ENCODE data around the gene STUM. TPM values are rescaled to one million over a fixed set of nuclear protein-coding genes. Genes with fewer than 3 reads are reported as not detected.

The STUM gene
- total RNA-seq, 1 experiment from 2014 or later = 0.03 TPM

DNA sequence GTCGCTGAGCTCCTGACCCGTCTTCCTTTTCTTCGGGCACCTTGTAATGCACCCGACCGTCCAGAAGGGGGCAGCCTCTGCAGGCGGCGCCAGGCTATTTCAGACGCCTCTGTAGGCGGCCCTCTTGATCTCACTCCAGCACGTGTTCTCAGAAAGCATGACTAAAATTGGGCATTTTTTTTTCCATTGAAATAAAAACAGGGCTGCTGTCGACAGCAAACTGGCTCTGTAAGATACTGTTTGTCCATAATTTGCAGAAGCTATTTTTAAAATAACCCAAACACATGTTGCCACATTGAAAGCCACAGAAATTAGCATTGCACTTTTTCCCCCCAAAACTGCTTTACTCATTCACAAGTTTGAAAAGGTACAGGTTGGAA lies 78.0 kb downstream of the STUM start:
- H3K36me3 ChIP-seq (ENCODE audit: control insufficient read depth, insufficient read depth, low read length) = no peaks in the 10 kb centered on the region
- H3K27me3 ChIP-seq (ENCODE audit: control insufficient read depth, insufficient read depth, low read length) = no peaks in the 10 kb centered on the region
- DNase-seq (ENCODE audit: low read depth, low spot score) = peak; percentile 28
- intact Hi-C loops (cut with micrococcal nuclease; ENCODE audit: unreplicated experiment) (no loop called here), in situ Hi-C loops (cut with HindIII; ENCODE audit: low pct_unique_long_range_greater_than_20kb, low sequenced_read_pairs) (no loop called here)
- no peaks in the 10 kb centered on the region for H3K9me3 ChIP-seq (ENCODE audit: control insufficient read depth, insufficient read depth, low read depth, low read length)
- no peak overlapping the region for H3K4me3 ChIP-seq (ENCODE audit: low read depth in 2 of 2, low read length in 2 of 2)
- ChIA-PET CTCF (interaction anchor here (0.5 to 1.2 kb wide), 12 partner anchors 9 to 746 kb away, joined by 3 to 5 read pairs (median 3); no protein-coding TSS in a partner anchor), POLR2A (no interaction called here)
- H3K4me1 ChIP-seq (ENCODE audit: control insufficient read depth, insufficient read depth, low read length) = no peaks in the 10 kb centered on the region
- H3K27ac ChIP-seq (ENCODE audit: low read length) = no peak overlapping the region
- TF ChIP-seq TCF7L2 (IDR thresholded peaks at IDR 0.05; ENCODE audit: low read depth, low read length) = peak; percentile 99
- TF ChIP-seq, protein P1, sequence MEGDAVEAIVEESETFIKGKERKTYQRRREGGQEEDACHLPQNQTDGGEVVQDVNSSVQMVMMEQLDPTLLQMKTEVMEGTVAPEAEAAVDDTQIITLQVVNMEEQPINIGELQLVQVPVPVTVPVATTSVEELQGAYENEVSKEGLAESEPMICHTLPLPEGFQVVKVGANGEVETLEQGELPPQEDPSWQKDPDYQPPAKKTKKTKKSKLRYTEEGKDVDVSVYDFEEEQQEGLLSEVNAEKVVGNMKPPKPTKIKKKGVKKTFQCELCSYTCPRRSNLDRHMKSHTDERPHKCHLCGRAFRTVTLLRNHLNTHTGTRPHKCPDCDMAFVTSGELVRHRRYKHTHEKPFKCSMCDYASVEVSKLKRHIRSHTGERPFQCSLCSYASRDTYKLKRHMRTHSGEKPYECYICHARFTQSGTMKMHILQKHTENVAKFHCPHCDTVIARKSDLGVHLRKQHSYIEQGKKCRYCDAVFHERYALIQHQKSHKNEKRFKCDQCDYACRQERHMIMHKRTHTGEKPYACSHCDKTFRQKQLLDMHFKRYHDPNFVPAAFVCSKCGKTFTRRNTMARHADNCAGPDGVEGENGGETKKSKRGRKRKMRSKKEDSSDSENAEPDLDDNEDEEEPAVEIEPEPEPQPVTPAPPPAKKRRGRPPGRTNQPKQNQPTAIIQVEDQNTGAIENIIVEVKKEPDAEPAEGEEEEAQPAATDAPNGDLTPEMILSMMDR (IDR thresholded peaks at IDR 0.05) = peak; percentile 99
- no peak for TF ChIP-seq POLR2AphosphoS5 (IDR thresholded peaks at IDR 0.05; ENCODE audit: low read depth, low read length)
- peak; percentile 92 for ATAC-seq
- BruUV-seq (replicated peaks) = no TSS peak

DNA sequence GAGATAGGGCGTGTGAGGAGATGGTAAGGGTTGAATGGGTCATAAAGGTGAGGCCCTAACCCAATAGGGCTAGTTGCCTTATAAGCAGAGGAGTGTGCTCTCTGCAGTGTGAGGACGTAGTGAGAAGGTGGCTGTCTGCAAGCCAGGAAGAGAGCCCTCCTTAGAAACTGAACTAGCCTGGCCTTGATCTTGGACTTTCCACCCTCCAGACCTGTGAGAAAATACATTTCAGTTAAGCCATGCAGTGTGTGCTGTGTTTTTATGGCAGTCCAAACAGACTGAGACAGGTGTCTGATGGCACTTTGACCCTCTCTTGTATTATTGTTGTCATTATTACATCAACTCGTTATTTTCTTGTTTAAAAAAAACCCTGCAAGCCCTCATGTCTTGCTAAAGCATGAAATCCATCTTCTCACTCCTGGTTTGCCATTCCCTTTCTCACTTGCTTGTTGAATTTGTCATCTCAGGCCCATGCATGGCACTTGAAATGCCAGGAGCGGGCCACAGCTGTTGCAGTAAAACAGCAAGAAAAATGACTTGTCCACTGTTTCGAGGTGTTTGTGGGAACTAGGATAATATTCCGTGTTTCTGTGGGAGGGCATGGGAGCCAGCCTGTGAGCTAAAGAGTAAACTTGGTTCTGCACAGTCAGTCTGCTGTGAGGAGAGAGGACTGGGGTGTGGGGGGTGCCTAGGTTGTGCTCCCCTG lies 78.6 kb downstream of the STUM start:
- in situ Hi-C loops (cut with HindIII; ENCODE audit: low pct_unique_long_range_greater_than_20kb, low sequenced_read_pairs) = no loop called here
- BruUV-seq (replicated peaks) = no TSS peak
- Histone ChIP-seq H3K36me3 (ENCODE audit: control insufficient read depth, insufficient read depth, low read length) (no peaks in the 10 kb centered on the region), H3K27ac (ENCODE audit: low read length) (no peak overlapping the region), H3K4me1 (ENCODE audit: control insufficient read depth, insufficient read depth, low read length) (no peaks in the 10 kb centered on the region), H3K4me3 (ENCODE audit: low read depth in 2 of 2, low read length in 2 of 2) (no peak overlapping the region), H3K27me3 (ENCODE audit: control insufficient read depth, insufficient read depth, low read length) (no peaks in the 10 kb centered on the region), H3K9me3 (ENCODE audit: control insufficient read depth, insufficient read depth, low read depth, low read length) (no peaks in the 10 kb centered on the region)
- ATAC-seq (no peak), DNase-seq (ENCODE audit: low read depth, low spot score) (no peak)
- intact Hi-C loops (cut with micrococcal nuclease; ENCODE audit: unreplicated experiment) = no loop called here
- TF ChIP-seq, protein P1 (IDR thresholded peaks at IDR 0.05) = no peak
- TF ChIP-seq SIN3A (IDR thresholded peaks at IDR 0.05; ENCODE audit: borderline replicate concordance, insufficient read depth, low read depth, low read length) = no peak
- TF ChIP-seq, protein P2, sequence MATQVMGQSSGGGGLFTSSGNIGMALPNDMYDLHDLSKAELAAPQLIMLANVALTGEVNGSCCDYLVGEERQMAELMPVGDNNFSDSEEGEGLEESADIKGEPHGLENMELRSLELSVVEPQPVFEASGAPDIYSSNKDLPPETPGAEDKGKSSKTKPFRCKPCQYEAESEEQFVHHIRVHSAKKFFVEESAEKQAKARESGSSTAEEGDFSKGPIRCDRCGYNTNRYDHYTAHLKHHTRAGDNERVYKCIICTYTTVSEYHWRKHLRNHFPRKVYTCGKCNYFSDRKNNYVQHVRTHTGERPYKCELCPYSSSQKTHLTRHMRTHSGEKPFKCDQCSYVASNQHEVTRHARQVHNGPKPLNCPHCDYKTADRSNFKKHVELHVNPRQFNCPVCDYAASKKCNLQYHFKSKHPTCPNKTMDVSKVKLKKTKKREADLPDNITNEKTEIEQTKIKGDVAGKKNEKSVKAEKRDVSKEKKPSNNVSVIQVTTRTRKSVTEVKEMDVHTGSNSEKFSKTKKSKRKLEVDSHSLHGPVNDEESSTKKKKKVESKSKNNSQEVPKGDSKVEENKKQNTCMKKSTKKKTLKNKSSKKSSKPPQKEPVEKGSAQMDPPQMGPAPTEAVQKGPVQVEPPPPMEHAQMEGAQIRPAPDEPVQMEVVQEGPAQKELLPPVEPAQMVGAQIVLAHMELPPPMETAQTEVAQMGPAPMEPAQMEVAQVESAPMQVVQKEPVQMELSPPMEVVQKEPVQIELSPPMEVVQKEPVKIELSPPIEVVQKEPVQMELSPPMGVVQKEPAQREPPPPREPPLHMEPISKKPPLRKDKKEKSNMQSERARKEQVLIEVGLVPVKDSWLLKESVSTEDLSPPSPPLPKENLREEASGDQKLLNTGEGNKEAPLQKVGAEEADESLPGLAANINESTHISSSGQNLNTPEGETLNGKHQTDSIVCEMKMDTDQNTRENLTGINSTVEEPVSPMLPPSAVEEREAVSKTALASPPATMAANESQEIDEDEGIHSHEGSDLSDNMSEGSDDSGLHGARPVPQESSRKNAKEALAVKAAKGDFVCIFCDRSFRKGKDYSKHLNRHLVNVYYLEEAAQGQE (IDR thresholded peaks at IDR 0.05; ENCODE audit: insufficient read depth in 1 of 2, low read depth in 2 of 2, low read length in 1 of 2) = no peak
- no peak for TF ChIP-seq POLR2AphosphoS5 (IDR thresholded peaks at IDR 0.05; ENCODE audit: low read depth, low read length)
- TF ChIP-seq TCF7L2 (IDR thresholded peaks at IDR 0.05; ENCODE audit: low read depth, low read length) = no peak
- CTCF ChIA-PET = interaction anchor here (0.5 to 1.2 kb wide), 4 partner anchors 13 to 745 kb away, joined by 3 to 5 read pairs (median 3); no protein-coding TSS in a partner anchor
- POLR2A ChIA-PET = no interaction called here

All from Panc1 (cell line).